Loucy (cell line): ENCODE results near the gene KDELR3.

Experiments used
- H2AFZ ChIP-seq: fragments of 200-600 bp; sonication (generic); 2 replicates; pipeline ENCODE4 v1.6.0; 2016; ENCODE audit warnings: antibody characterized with exemption, mild to moderate bottlenecking, low read length, moderate library complexity
- H3F3A ChIP-seq: fragments of 200-600 bp; 2 replicates; pipeline ENCODE4 v1.6.0; 2016; ENCODE audit warnings: antibody characterized with exemption, low read depth, mild to moderate bottlenecking
- H3K27me3 ChIP-seq: fragments of 200-600 bp; sonication (generic); 2 replicates; pipeline ENCODE4 v1.6.1; 2014; ENCODE audit warnings: low read length, mild to moderate bottlenecking; ENCODE audit not compliant: insufficient read depth, poor library complexity, severe bottlenecking
- H3K36me3 ChIP-seq: fragments of 200-600 bp; sonication (generic); 2 replicates; pipeline ENCODE4 v1.6.1; 2016; ENCODE audit warnings: low read length; ENCODE audit not compliant: insufficient read depth
- H3K4me1 ChIP-seq: fragments of 200-600 bp; sonication (generic); 2 replicates; pipeline ENCODE4 v1.5.1; 2014; ENCODE audit warnings: low read length, mild to moderate bottlenecking; ENCODE audit not compliant: insufficient read depth, poor library complexity, severe bottlenecking
- H3K4me2 ChIP-seq: fragments of 200-600 bp; sonication (generic); 2 replicates; pipeline ENCODE4 v1.6.0; 2014; ENCODE audit warnings: antibody characterized with exemption, low read length, low read depth, mild to moderate bottlenecking; ENCODE audit not compliant: poor library complexity, severe bottlenecking
- H3K4me3 ChIP-seq: fragments of 200-600 bp; sonication (generic); 2 replicates; pipeline ENCODE4 v1.5.1; 2014; ENCODE audit warnings: low read length, mild to moderate bottlenecking, mixed read lengths; ENCODE audit not compliant: poor library complexity, severe bottlenecking
- H3K79me2 ChIP-seq: fragments of 200-600 bp; sonication (generic); 2 replicates; pipeline ENCODE4 v1.6.1; 2014; ENCODE audit warnings: low read length; ENCODE audit not compliant: insufficient read depth
- H3K9ac ChIP-seq: fragments of 200-600 bp; sonication (generic); 2 replicates; pipeline ENCODE4 v1.6.0; 2014; ENCODE audit warnings: mild to moderate bottlenecking, low read depth, low read length, moderate library complexity; ENCODE audit not compliant: poor library complexity, severe bottlenecking
- H3K9me2 ChIP-seq: fragments of 200-600 bp; sonication (generic); replicated peaks from 2 replicates; pipeline ENCODE4 v1.6.1; 2016; ENCODE audit warnings: low read depth, low read length, mixed read lengths
- H3K9me3 ChIP-seq: fragments of 200-600 bp; sonication (generic); 2 replicates; pipeline ENCODE4 v1.6.1; 2014; ENCODE audit warnings: mild to moderate bottlenecking, antibody characterized with exemption, low read length, low read depth; ENCODE audit not compliant: insufficient read depth
- H4K20me1 ChIP-seq: fragments of 200-600 bp; sonication (generic); 2 replicates; pipeline ENCODE4 v1.6.0; 2014; ENCODE audit warnings: antibody characterized with exemption, low read length, mild to moderate bottlenecking; ENCODE audit not compliant: insufficient read depth, poor library complexity, severe bottlenecking
- EZH2phosphoT487 ChIP-seq: fragments of 200-600 bp; IDR thresholded peaks from 2 replicates; pipeline ENCODE4 v1.6.1; 2018; ENCODE audit warnings: antibody characterized with exemption, mild to moderate bottlenecking, moderate library complexity, borderline replicate concordance
- TF ChIP-seq, protein P1 (sequence below): fragments of 200-600 bp; sonication (generic); conservative IDR thresholded peaks from 2 replicates; pipeline ENCODE4 v1.5.1; 2014; ENCODE audit warnings: mild to moderate bottlenecking, antibody characterized with exemption, low read length

The KDELR3 gene

DNA sequence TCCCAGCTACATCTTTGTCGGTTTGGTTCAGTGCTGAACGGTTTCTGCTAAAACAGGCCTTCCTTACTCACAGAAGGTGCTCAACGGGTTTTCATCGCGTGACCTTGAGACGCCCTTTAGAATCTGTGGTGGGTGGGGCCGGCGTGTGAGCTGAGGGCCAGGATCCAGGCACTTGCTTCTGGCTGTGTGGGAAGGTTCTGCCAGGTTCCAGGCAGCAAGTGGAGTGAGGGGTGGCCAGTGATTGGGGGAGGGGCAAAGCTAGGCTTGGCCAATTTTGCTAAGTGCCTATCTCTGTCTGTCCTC is 48.1 kb upstream of the KDELR3 start:
- Histone ChIP-seq H3K9me2 (no peaks in the 10 kb centered on the region), H3K4me3 (no peak overlapping the region), H3F3A (no peaks in the 10 kb centered on the region), H3K36me3 (no peaks in the 10 kb centered on the region), H3K4me2 (no peak overlapping the region), H3K79me2 (no peaks in the 10 kb centered on the region), H3K9me3 (no peaks in the 10 kb centered on the region), H3K4me1 (no peaks in the 10 kb centered on the region), H2AFZ (no peak overlapping the region), H3K9ac (no peak overlapping the region), H3K27me3 (no peaks in the 10 kb centered on the region), H4K20me1 (no peaks in the 10 kb centered on the region)
- TF ChIP-seq EZH2phosphoT487, result no peak
- TF ChIP-seq, protein P1, sequence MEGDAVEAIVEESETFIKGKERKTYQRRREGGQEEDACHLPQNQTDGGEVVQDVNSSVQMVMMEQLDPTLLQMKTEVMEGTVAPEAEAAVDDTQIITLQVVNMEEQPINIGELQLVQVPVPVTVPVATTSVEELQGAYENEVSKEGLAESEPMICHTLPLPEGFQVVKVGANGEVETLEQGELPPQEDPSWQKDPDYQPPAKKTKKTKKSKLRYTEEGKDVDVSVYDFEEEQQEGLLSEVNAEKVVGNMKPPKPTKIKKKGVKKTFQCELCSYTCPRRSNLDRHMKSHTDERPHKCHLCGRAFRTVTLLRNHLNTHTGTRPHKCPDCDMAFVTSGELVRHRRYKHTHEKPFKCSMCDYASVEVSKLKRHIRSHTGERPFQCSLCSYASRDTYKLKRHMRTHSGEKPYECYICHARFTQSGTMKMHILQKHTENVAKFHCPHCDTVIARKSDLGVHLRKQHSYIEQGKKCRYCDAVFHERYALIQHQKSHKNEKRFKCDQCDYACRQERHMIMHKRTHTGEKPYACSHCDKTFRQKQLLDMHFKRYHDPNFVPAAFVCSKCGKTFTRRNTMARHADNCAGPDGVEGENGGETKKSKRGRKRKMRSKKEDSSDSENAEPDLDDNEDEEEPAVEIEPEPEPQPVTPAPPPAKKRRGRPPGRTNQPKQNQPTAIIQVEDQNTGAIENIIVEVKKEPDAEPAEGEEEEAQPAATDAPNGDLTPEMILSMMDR, result no peak

DNA sequence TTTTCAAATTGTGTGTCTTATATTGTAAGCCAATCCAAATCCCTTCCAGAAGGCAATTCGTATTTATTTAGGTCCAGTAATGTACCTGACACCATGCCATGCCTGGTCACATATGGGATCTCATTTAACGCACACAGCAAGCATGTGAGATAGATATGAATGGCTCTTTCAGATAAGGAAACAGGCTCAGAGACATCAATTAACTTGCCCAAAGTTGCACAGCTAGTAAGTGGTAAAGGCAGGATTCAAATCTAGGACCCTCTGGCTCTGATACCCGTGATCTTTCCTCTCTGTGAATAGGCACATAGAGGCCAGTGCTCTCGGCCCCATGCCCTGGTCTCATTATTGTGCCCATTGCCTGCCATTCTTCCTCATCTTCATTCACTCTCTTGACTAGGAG is 47.2 kb upstream of the KDELR3 start:
- H3K9me2 ChIP-seq, result no peaks in the 10 kb centered on the region
- no peak overlapping the region for H2AFZ ChIP-seq
- H3K4me3 ChIP-seq, result no peak overlapping the region
- no peaks in the 10 kb centered on the region for H3K27me3 ChIP-seq
- H3K9ac ChIP-seq, result no peak overlapping the region
- H3F3A ChIP-seq, result no peaks in the 10 kb centered on the region
- no peak for TF ChIP-seq EZH2phosphoT487
- TF ChIP-seq, protein P1, result no peak
- H3K4me1 ChIP-seq, result no peaks in the 10 kb centered on the region
- no peak overlapping the region for H3K4me2 ChIP-seq
- H3K36me3 ChIP-seq, result no peaks in the 10 kb centered on the region
- no peaks in the 10 kb centered on the region for H3K79me2 ChIP-seq
- H4K20me1 ChIP-seq, result no peaks in the 10 kb centered on the region
- no peaks in the 10 kb centered on the region for H3K9me3 ChIP-seq

GRCh38 chr22:38422611-38423511 is 45.0 kb upstream of the KDELR3 start:
- Histone ChIP-seq H3K4me2 (no peak overlapping the region), H3K9me3 (no peaks in the 10 kb centered on the region), H2AFZ (no peak overlapping the region), H3K4me3 (no peak overlapping the region), H3K36me3 (no peaks in the 10 kb centered on the region), H3F3A (no peaks in the 10 kb centered on the region), H3K27me3 (no peaks in the 10 kb centered on the region), H3K9me2 (no peaks in the 10 kb centered on the region), H3K4me1 (no peaks in the 10 kb centered on the region), H4K20me1 (no peaks in the 10 kb centered on the region), H3K9ac (no peak overlapping the region), H3K79me2 (no peaks in the 10 kb centered on the region)
- TF ChIP-seq EZH2phosphoT487, result no peak
- TF ChIP-seq, protein P1, result no peak
